ENCODE data around the gene ADSS1.

DNA sequence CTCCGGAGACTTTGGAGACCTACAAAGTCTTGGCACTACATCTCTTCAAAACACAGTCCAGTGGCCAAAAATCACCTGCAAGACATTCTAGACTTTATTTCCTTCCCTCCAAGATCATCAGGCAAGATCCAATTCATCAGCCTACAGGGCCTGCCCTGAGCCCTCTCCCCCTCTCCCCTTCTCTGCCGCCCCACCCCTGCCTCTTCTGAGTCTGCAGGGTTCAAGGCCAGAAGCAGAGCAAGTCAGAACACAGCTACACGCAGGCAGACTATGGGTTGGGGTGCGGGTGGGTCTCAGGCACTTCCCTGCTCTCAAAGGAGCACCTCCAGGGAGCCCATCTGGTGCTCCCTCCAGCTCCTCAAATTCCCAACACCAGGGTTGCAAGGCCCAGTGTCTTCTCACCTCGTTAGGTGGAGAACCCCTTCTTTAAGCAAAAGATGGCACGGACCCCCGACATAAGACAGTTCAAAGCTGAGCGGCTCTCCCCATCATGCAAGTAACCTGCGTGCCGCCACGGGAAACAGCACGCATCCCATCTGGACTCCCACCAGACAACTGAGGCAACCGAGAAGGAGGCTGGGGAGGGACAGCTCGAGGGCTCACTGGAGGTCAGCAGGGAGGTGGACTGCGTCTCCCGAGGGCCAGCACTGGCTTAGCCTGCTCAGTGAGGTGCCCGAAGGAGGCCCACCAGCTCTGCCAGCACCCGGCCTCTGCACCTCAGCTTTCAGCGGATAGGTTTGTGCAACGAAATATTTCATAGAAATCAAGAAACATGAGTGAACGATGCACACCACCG is 40.2 kb upstream of the ADSS1 start:
- no peak for TF ChIP-seq EP300 (IDR thresholded peaks at IDR 0.05; ENCODE audit: borderline replicate concordance)
- no peak for TF ChIP-seq CREB1 (IDR thresholded peaks at IDR 0.05; ENCODE audit: low read depth)
- TF ChIP-seq NFIC (IDR thresholded peaks at IDR 0.05): no peak
- TF ChIP-seq RAD21 (IDR thresholded peaks at IDR 0.05; ENCODE audit: low read depth): no peak
- TF ChIP-seq, protein P1, sequence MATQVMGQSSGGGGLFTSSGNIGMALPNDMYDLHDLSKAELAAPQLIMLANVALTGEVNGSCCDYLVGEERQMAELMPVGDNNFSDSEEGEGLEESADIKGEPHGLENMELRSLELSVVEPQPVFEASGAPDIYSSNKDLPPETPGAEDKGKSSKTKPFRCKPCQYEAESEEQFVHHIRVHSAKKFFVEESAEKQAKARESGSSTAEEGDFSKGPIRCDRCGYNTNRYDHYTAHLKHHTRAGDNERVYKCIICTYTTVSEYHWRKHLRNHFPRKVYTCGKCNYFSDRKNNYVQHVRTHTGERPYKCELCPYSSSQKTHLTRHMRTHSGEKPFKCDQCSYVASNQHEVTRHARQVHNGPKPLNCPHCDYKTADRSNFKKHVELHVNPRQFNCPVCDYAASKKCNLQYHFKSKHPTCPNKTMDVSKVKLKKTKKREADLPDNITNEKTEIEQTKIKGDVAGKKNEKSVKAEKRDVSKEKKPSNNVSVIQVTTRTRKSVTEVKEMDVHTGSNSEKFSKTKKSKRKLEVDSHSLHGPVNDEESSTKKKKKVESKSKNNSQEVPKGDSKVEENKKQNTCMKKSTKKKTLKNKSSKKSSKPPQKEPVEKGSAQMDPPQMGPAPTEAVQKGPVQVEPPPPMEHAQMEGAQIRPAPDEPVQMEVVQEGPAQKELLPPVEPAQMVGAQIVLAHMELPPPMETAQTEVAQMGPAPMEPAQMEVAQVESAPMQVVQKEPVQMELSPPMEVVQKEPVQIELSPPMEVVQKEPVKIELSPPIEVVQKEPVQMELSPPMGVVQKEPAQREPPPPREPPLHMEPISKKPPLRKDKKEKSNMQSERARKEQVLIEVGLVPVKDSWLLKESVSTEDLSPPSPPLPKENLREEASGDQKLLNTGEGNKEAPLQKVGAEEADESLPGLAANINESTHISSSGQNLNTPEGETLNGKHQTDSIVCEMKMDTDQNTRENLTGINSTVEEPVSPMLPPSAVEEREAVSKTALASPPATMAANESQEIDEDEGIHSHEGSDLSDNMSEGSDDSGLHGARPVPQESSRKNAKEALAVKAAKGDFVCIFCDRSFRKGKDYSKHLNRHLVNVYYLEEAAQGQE (IDR thresholded peaks at IDR 0.05; ENCODE audit: low read depth): no peak
- TF ChIP-seq, protein P2, sequence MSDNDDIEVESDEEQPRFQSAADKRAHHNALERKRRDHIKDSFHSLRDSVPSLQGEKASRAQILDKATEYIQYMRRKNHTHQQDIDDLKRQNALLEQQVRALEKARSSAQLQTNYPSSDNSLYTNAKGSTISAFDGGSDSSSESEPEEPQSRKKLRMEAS (IDR thresholded peaks at IDR 0.05): no peak
- TF ChIP-seq TCF12 (IDR thresholded peaks at IDR 0.05; ENCODE audit: low read depth): no peak
- TF ChIP-seq EGR1 (IDR thresholded peaks at IDR 0.05): no peak
- no peak for TF ChIP-seq FOXM1 (IDR thresholded peaks at IDR 0.05; ENCODE audit: borderline replicate concordance, low read depth)
- no peak for TF ChIP-seq CEBPB (IDR thresholded peaks at IDR 0.05)
- TF ChIP-seq TEAD4 (IDR thresholded peaks at IDR 0.05): no peak
- no peak for TF ChIP-seq TAF1 (IDR thresholded peaks at IDR 0.05; ENCODE audit: low read depth)
- TF ChIP-seq, protein P3, sequence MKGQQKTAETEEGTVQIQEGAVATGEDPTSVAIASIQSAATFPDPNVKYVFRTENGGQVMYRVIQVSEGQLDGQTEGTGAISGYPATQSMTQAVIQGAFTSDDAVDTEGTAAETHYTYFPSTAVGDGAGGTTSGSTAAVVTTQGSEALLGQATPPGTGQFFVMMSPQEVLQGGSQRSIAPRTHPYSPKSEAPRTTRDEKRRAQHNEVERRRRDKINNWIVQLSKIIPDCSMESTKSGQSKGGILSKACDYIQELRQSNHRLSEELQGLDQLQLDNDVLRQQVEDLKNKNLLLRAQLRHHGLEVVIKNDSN (IDR thresholded peaks at IDR 0.05): no peak
